Suprapubic skin (tissue), 4 donors: Measurements from ENCODE around the gene ZNF362. TPM values are rescaled to one million over a fixed set of nuclear protein-coding genes. Genes with fewer than 3 reads are reported as not detected.

Experiments
- DNase-seq, 2 donors: peaks; one replicate each; pipeline ENCODE4 v3.0.0-alpha.2; 2019; ENCODE audit warnings: low spot score in 2 of 2
- H3K27ac ChIP-seq: fragments of 200-600 bp; sonication (generic); one replicate; pipeline ENCODE4 v1.5.1; 2019
- H3K27me3 ChIP-seq: fragments of 200-600 bp; sonication (generic); one replicate; pipeline ENCODE4 v1.5.1; 2019
- H3K36me3 ChIP-seq: fragments of 200-600 bp; sonication (generic); one replicate; pipeline ENCODE4 v1.5.1; 2019
- H3K4me1 ChIP-seq: fragments of 200-600 bp; sonication (generic); one replicate; pipeline ENCODE4 v1.5.1; 2019
- H3K4me3 ChIP-seq: fragments of 200-600 bp; sonication (generic); one replicate; pipeline ENCODE4 v1.5.1; 2019; ENCODE audit warnings: mild to moderate bottlenecking
- H3K9me3 ChIP-seq: fragments of 200-600 bp; sonication (generic); one replicate; pipeline ENCODE4 v1.5.1; 2019
- EP300 ChIP-seq: sonication (generic); formaldehyde crosslinking; IDR thresholded peaks from one replicate; pipeline ENCODE4 v1.6.1; 2017; ENCODE audit warnings: antibody characterized with exemption
- POLR2A ChIP-seq, 2 donors: fragments of 450-650 bp; IDR thresholded peaks; one replicate each; pipeline ENCODE4 v1.6.1; 2017; ENCODE audit warnings: antibody characterized with exemption in 2 of 2, mild to moderate bottlenecking in 2 of 2, moderate library complexity in 2 of 2
- POLR2AphosphoS5 ChIP-seq, 3 donors: sonication (generic); formaldehyde crosslinking; IDR thresholded peaks; one replicate each; pipeline ENCODE4 v1.6.1; 2017; ENCODE audit warnings: antibody characterized with exemption in 3 of 3
- WGBS: methylation state at CpG from one replicate; pipeline ENCODE4 v1.1.5; 2018; 5-methylcytosine and 5-hydroxymethylcytosine counted together
- total RNA-seq, 4 donors: library from RNA; depleted of rRNA; stranded (reverse); fragments of >200 nt; gene quantifications; one replicate each; pipeline ENCODE4 v1.1.0, GENCODE V29; 2016
- TF ChIP-seq, protein P1 (sequence below), 2 donors: fragments of 200-600 bp in 1 of 2; fragments of 450-650 bp in 1 of 2; sonication (generic) in 1 of 2; IDR thresholded peaks; one replicate each; pipeline ENCODE4 v1.5.1; 2016 to 2019; ENCODE audit warnings: antibody characterized with exemption in 2 of 2, mild to moderate bottlenecking in 1 of 2, moderate library complexity in 1 of 2

The ZNF362 gene
- total RNA-seq, 4 donors from 2014 or later: 18.7 to 23.9 (median 21.9) TPM

- Histone ChIP-seq H3K36me3 (peaks cover 7% of the 10 kb centered on the region), H3K27ac (peak overlapping the region; percentile 55), H3K4me1 (peaks cover 34% of the 10 kb centered on the region), H3K4me3 (no peak overlapping the region), H3K27me3 (no peaks in the 10 kb centered on the region), H3K9me3 (no peaks in the 10 kb centered on the region)
- peak in 1 of 2 donors; percentile 41 for DNase-seq
- TF ChIP-seq EP300 (no peak), POLR2A (IDR thresholded peaks at IDR 0.05) (no peak), POLR2AphosphoS5 (IDR thresholded peaks at IDR 0.05) (no peak)
- TF ChIP-seq, protein P1, sequence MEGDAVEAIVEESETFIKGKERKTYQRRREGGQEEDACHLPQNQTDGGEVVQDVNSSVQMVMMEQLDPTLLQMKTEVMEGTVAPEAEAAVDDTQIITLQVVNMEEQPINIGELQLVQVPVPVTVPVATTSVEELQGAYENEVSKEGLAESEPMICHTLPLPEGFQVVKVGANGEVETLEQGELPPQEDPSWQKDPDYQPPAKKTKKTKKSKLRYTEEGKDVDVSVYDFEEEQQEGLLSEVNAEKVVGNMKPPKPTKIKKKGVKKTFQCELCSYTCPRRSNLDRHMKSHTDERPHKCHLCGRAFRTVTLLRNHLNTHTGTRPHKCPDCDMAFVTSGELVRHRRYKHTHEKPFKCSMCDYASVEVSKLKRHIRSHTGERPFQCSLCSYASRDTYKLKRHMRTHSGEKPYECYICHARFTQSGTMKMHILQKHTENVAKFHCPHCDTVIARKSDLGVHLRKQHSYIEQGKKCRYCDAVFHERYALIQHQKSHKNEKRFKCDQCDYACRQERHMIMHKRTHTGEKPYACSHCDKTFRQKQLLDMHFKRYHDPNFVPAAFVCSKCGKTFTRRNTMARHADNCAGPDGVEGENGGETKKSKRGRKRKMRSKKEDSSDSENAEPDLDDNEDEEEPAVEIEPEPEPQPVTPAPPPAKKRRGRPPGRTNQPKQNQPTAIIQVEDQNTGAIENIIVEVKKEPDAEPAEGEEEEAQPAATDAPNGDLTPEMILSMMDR (IDR thresholded peaks at IDR 0.05): no peak
- WGBS: 23% methylated on average over 5 of the region's 5 CpGs
Measured at GRCh38 chr1:33268927-33269610, 12.8 kb downstream of the ZNF362 start.

GRCh38 chr1:33269621-33270020 lies 13.3 kb downstream of the ZNF362 start:
- H3K27me3 ChIP-seq: no peaks in the 10 kb centered on the region
- peak; percentile 49 to 56 for DNase-seq
- H3K4me1 ChIP-seq: peaks cover 37% of the 10 kb centered on the region
- H3K27ac ChIP-seq: peak overlapping the region; percentile 20
- TF ChIP-seq EP300: no peak
- no peak for TF ChIP-seq POLR2AphosphoS5 (IDR thresholded peaks at IDR 0.05)
- TF ChIP-seq, protein P1 (IDR thresholded peaks at IDR 0.05): no peak
- no peak for TF ChIP-seq POLR2A (IDR thresholded peaks at IDR 0.05)
- 68% methylated on average over 5 of the region's 5 CpGs for WGBS
- no peak overlapping the region for H3K4me3 ChIP-seq
- peaks cover 7% of the 10 kb centered on the region for H3K36me3 ChIP-seq
- no peaks in the 10 kb centered on the region for H3K9me3 ChIP-seq

DNA sequence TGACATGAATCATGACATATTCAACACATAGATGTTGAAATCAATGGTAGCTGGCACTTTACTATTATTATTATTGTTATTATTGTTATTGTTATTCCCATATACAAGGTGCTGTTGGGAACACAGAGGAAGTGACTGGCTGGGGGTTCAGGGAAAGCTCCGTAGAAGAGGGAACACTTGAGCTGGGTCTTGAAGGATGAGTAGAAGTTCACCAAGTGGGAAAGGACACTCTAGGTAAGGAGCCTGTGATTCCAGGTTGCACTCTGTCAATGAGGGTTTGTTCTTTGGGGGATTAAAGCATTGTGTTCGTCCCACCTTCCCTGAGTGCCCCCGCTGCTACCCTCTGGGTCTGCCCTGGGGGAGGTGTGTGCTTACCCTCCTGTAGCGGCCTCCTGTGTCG lies 14.1 kb downstream of the ZNF362 start:
- H3K27ac ChIP-seq: no peak overlapping the region
- no peak overlapping the region for H3K4me3 ChIP-seq
- WGBS: 94% methylated on average over 5 of the region's 5 CpGs

GRCh38 chr1:33270808-33271465 lies 14.6 kb downstream of the ZNF362 start:
- H3K27ac ChIP-seq: no peak overlapping the region
- 83% methylated on average over 7 of the region's 7 CpGs for WGBS
- TF ChIP-seq EP300 (no peak), POLR2A (IDR thresholded peaks at IDR 0.05) (no peak), POLR2AphosphoS5 (IDR thresholded peaks at IDR 0.05) (no peak)
- TF ChIP-seq, protein P1 (IDR thresholded peaks at IDR 0.05): no peak
- H3K36me3 ChIP-seq: peaks cover 10% of the 10 kb centered on the region
- peaks cover 32% of the 10 kb centered on the region for H3K4me1 ChIP-seq
- H3K27me3 ChIP-seq: no peaks in the 10 kb centered on the region
- peak; percentile 46 to 47 for DNase-seq
- H3K4me3 ChIP-seq: no peak overlapping the region
- no peaks in the 10 kb centered on the region for H3K9me3 ChIP-seq

More for the DNA sequence above, 14.1 kb downstream of the ZNF362 start:
- Histone ChIP-seq H3K27me3 (no peaks in the 10 kb centered on the region), H3K36me3 (peaks cover 7% of the 10 kb centered on the region), H3K4me1 (peaks cover 32% of the 10 kb centered on the region), H3K9me3 (no peaks in the 10 kb centered on the region)
- DNase-seq: no peak
- TF ChIP-seq EP300: no peak
- TF ChIP-seq POLR2A (IDR thresholded peaks at IDR 0.05): no peak
- TF ChIP-seq, protein P1 (IDR thresholded peaks at IDR 0.05): no peak
- no peak for TF ChIP-seq POLR2AphosphoS5 (IDR thresholded peaks at IDR 0.05)
